K562 (cell line): Measurements from ENCODE around the gene ZNF140. TPM values are rescaled to one million over a fixed set of nuclear protein-coding genes. Genes with fewer than 3 reads are reported as not detected.

Experiments
- ARID3A ChIP-seq: IDR thresholded peaks from 2 replicates; pipeline ENCODE4 v1.6.1; 2012; ENCODE audit warnings: low read depth, low read length, improper control_type of control experiment, borderline replicate concordance
- CBX8 ChIP-seq: fragments of 200-600 bp; sonication (generic); IDR thresholded peaks from 2 replicates; pipeline ENCODE4 v1.6.1; 2012; ENCODE audit warnings: borderline replicate concordance, mixed run types, low read depth, mild to moderate bottlenecking, moderate library complexity, mixed read lengths, low read length, control low read depth, inconsistent platforms; ENCODE audit not compliant: poor library complexity, severe bottlenecking; ENCODE audit errors: extremely low read depth
- CHD2 ChIP-seq: IDR thresholded peaks from 2 replicates; pipeline ENCODE4 v1.6.1; 2011; ENCODE audit warnings: low read depth, low read length
- CTCF ChIP-seq, 3 experiments: IDR thresholded peaks in 2 of 3; conservative IDR thresholded peaks in 1 of 3; 2 replicates each; pipeline ENCODE4 v1.5.1; 2011 to 2012; ENCODE audit warnings: low read length in 3 of 3, mild to moderate bottlenecking in 3 of 3, control low read depth in 2 of 3, improper control_type of control experiment in 1 of 3, inconsistent platforms in 1 of 3, low read depth in 1 of 3, mixed read lengths in 1 of 3, moderate library complexity in 1 of 3; ENCODE audit not compliant: insufficient read depth in 2 of 3
- E2F8 ChIP-seq: fragments of 450-650 bp; IDR thresholded peaks from 2 replicates; pipeline ENCODE4 v1.7.1; 2018; ENCODE audit warnings: mild to moderate bottlenecking, low read depth; ENCODE audit not compliant: partially characterized antibody
- POLR3G ChIP-seq: IDR thresholded peaks from 2 replicates; pipeline ENCODE4 v1.6.1; 2011; ENCODE audit not compliant: insufficient read length, insufficient replicate concordance; ENCODE audit errors: extremely low read depth
- PRDM10 ChIP-seq: fragments of 450-650 bp; IDR thresholded peaks from 2 replicates; pipeline ENCODE4 v1.6.1; 2018; ENCODE audit not compliant: partially characterized antibody
- SIN3A ChIP-seq, 2 experiments: fragments of 150-350 bp in 1 of 2; IDR thresholded peaks; 2 replicates each; pipeline ENCODE4 v1.6.1; 2011 to 2016; ENCODE audit warnings: borderline replicate concordance in 2 of 2, low read depth in 2 of 2, low read length in 2 of 2, mild to moderate bottlenecking in 2 of 2, moderate library complexity in 2 of 2; ENCODE audit not compliant: control insufficient read depth in 1 of 2
- SIN3B ChIP-seq: fragments of 450-650 bp; IDR thresholded peaks from 2 replicates; pipeline ENCODE4 v1.6.1; 2017; ENCODE audit warnings: low read depth, mild to moderate bottlenecking, moderate library complexity
- TBP ChIP-seq: optimal IDR thresholded peaks from 2 replicates; pipeline ENCODE3; 2011; ENCODE audit warnings: low read depth, low read length, improper control_type of control experiment
- TCF7 ChIP-seq: sonication (generic); IDR thresholded peaks from 2 replicates; pipeline ENCODE4 v1.6.1; 2016; ENCODE audit warnings: antibody characterized with exemption, borderline replicate concordance
- ZNF134 ChIP-seq: fragments of 250-450 bp; sonication (Bioruptor Pico); conservative IDR thresholded peaks from 2 replicates; pipeline ENCODE4 v1.4.0; 2020
- ZNF24 ChIP-seq: fragments of 450-650 bp; IDR thresholded peaks from 2 replicates; pipeline ENCODE4 v1.6.1; 2016
- ZNF253 ChIP-seq: fragments of 250-450 bp; sonication (Bioruptor Pico); conservative IDR thresholded peaks from 2 replicates; pipeline ENCODE4 v1.6.1; 2021; ENCODE audit warnings: mild to moderate bottlenecking
- ZNF586 ChIP-seq: fragments of 450-650 bp; formaldehyde crosslinking; conservative IDR thresholded peaks from 2 replicates; pipeline ENCODE4 v1.4.0; 2020; ENCODE audit warnings: mild to moderate bottlenecking, moderate library complexity
- polyA plus RNA-seq, 8 experiments: library from polyadenylated mRNA; depleted of rRNA in 4 of 8; stranded (reverse) in 5 of 8; unstranded in 3 of 8; fragments of >200 nt; fragmentation: Nextera tagmentation in 2 of 8; fragmentation: Illumina TruSeq in 1 of 8; extraction: Ambion mirVana in 2 of 8; extraction: Trizol in 1 of 8; gene quantifications; 2 replicates each; pipeline versions ENCODE4 v1.2.1 to v1.2.3, GENCODE V29; 2011 to 2014; ENCODE audit warnings: inconsistent platforms in 1 of 8, missing spikeins in 1 of 8
- total RNA-seq, 7 experiments: library from RNA; depleted of rRNA in 6 of 7; stranded (reverse); fragments of >200 nt in 6 of 7; fragmentation: Illumina TruSeq in 2 of 7; extraction: Trizol in 2 of 7; gene quantifications; 2 replicates each; pipeline versions ENCODE4 v1.2.1 to v1.2.3, GENCODE V29; 2011 to 2021; ENCODE audit warnings: low replicate concordance in 1 of 7

The ZNF140 gene
- total and polyA plus RNA-seq, 9 of the 15 experiments (the other 6 are each of a cell fraction or from before 2014, with no cell fraction given) = 1.6 to 10.9 (median 5.3) TPM

GRCh38 chr12:133080368-133081158 lies at the start of gene ZNF140 (continued):
- TF ChIP-seq CTCF (IDR thresholded peaks at IDR 0.05 in 2 of 3, conservative IDR thresholded peaks at IDR 0.05 in 1 of 3; ENCODE audit: insufficient read depth in 2 of 3, low read depth in 1 of 3, low read length in 3 of 3) = peak in 2 of 3 experiments; percentile 20 to 39; a peak in 5 of 6 replicates
- TF ChIP-seq ARID3A = no peak
- no peak for TF ChIP-seq ZNF253 (CRISPR knock-in tag)
- TF ChIP-seq SIN3B = peak; percentile 69; the same call in 1 of the 2 replicates
- TF ChIP-seq CHD2 = peak; percentile 73
- no peak for TF ChIP-seq TCF7
- no peak for TF ChIP-seq TBP
- no peak for TF ChIP-seq ZNF586 (CRISPR knock-in tag)
- TF ChIP-seq SIN3A (IDR thresholded peaks at IDR 0.05; ENCODE audit: borderline replicate concordance in 2 of 2, control insufficient read depth in 1 of 2, low read depth in 2 of 2, low read length in 2 of 2) = peak in 1 of 2 experiments; percentile 57; a peak in 1 of 4 replicates
- no peak; the same call in 1 of the 2 replicates for TF ChIP-seq ZNF24
- no peak for TF ChIP-seq ZNF134 (CRISPR knock-in tag)
- TF ChIP-seq E2F8 = no peak
- no peak for TF ChIP-seq POLR3G
- no peak for TF ChIP-seq CBX8
- peak; percentile 36 for TF ChIP-seq PRDM10
